GM12878 (cell line): ENCODE measurements around the gene CTNNBIP1. TPM values are rescaled to one million over a fixed set of nuclear protein-coding genes. Genes with fewer than 3 reads are reported as not detected.

Source experiments
- ATAC-seq: fragments of 200-7000 bp; cut with Tn5 transposase; 3 replicates; pipeline ENCODE4 v1.9.1; 2020; ENCODE audit warnings: mild to moderate bottlenecking, moderate library complexity
- BruUV-seq: library from RNA; stranded (reverse); fragments of 400-500 nt; replicated peaks from 2 replicates; lab custom pipeline; 2021; lab: Mats Ljungman, UMichigan
- CTCF ChIA-PET: fragments of 300-600 bp; sonication (Branson Sonifier 250); formaldehyde crosslinking; extraction: SDS; loops from one replicate; lab custom pipeline; 2021; ENCODE audit warnings: inconsistent platforms; lab: Yijun Ruan, JAX
- POLR2A ChIA-PET: fragments of 350-600 bp; formaldehyde crosslinking; extraction: SDS; loops from one replicate; lab custom pipeline; 2021; ENCODE audit warnings: inconsistent platforms; lab: Charles Lee
- RAD21 ChIA-PET: fragments of 300-600 bp; sonication (Branson Sonifier 250); formaldehyde crosslinking; loops from one replicate; lab custom pipeline; 2023; ENCODE audit warnings: antibody characterized with exemption; ENCODE audit not compliant: unreplicated experiment; lab: Charles Lee
- SMC1A ChIA-PET: fragments of 300-600 bp; sonication (Branson Sonifier 250); formaldehyde crosslinking; loops from one replicate; lab custom pipeline; 2023; ENCODE audit not compliant: unreplicated experiment, uncharacterized antibody; lab: Charles Lee
- DNase-seq: peaks from one replicate; pipeline ENCODE4 v3.0.0-alpha.2; 2011; ENCODE audit warnings: low read depth, low spot score
- FAIRE-seq: peaks from 3 replicates; lab custom pipeline; 2011; peaks lifted over from hg19 to GRCh38; lab: Jason Lieb, UNC
- H2AFZ ChIP-seq: 2 replicates; pipeline ENCODE4 v1.6.0; 2011; ENCODE audit warnings: low read depth, low read length, control low read depth; ENCODE audit not compliant: control insufficient read depth
- H3K27ac ChIP-seq: 2 replicates; pipeline ENCODE4 v1.5.1; 2011; ENCODE audit warnings: control low read depth; ENCODE audit not compliant: control insufficient read depth, insufficient read depth
- H3K27me3 ChIP-seq, 2 experiments: replicated peaks in 1 of 2; 2 replicates each; pipeline versions ENCODE4 v1.6.0 to v1.6.1; 2011; ENCODE audit warnings: low read length in 1 of 2; ENCODE audit not compliant: control insufficient read depth in 2 of 2, insufficient read depth in 2 of 2
- H3K36me3 ChIP-seq, 2 experiments: 2 replicates each; pipeline ENCODE4 v1.5.1; 2011; ENCODE audit warnings: low read length in 1 of 2; ENCODE audit not compliant: control insufficient read depth in 2 of 2, insufficient read depth in 2 of 2
- H3K4me1 ChIP-seq: 2 replicates; pipeline ENCODE4 v1.6.1; 2011; ENCODE audit warnings: mild to moderate bottlenecking, low read length, moderate library complexity, mixed read lengths; ENCODE audit not compliant: control insufficient read depth, insufficient read depth
- H3K4me2 ChIP-seq: 2 replicates; pipeline ENCODE4 v1.6.0; 2011; ENCODE audit warnings: control low read depth; ENCODE audit not compliant: control insufficient read depth, insufficient read depth
- H3K4me3 ChIP-seq: fragments of 200-600 bp; sonication (generic); 2 replicates; pipeline ENCODE4 v1.5.1; 2016
- H3K79me2 ChIP-seq: 2 replicates; pipeline ENCODE4 v1.6.0; 2011; ENCODE audit warnings: low read length; ENCODE audit not compliant: control insufficient read depth, insufficient read depth
- H3K9ac ChIP-seq: 2 replicates; pipeline ENCODE4 v1.8.0; 2011; ENCODE audit warnings: low read length, control low read depth, mixed read lengths; ENCODE audit not compliant: control insufficient read depth, insufficient read depth
- H3K9me3 ChIP-seq: replicated peaks from 3 replicates; pipeline ENCODE4 v1.5.1; 2011; ENCODE audit warnings: mild to moderate bottlenecking, low read length; ENCODE audit not compliant: control insufficient read depth, insufficient read depth
- H4K20me1 ChIP-seq: 2 replicates; pipeline ENCODE4 v1.6.0; 2011; ENCODE audit not compliant: control insufficient read depth, insufficient read depth
- CHD2 ChIP-seq: IDR thresholded peaks from 2 replicates; pipeline ENCODE4 v1.6.1; 2011; ENCODE audit warnings: low read depth, low read length, improper control_type of control experiment, borderline replicate concordance
- EGR1 ChIP-seq, 2 experiments: IDR thresholded peaks; 1 replicate in 1 of 2; 2 replicates in 1 of 2; pipeline ENCODE4 v1.6.1; 2011 to 2012; ENCODE audit warnings: low read depth in 2 of 2, low read length in 2 of 2, borderline replicate concordance in 1 of 2, mild to moderate bottlenecking in 1 of 2, moderate library complexity in 1 of 2
- GATAD2B ChIP-seq: fragments of 450-650 bp; conservative IDR thresholded peaks from 2 replicates; pipeline ENCODE4 v1.6.1; 2017; ENCODE audit warnings: low read depth, mild to moderate bottlenecking, moderate library complexity
- KLF5 ChIP-seq: fragments of 450-650 bp; IDR thresholded peaks from 2 replicates; pipeline ENCODE4 v1.6.1; 2014; ENCODE audit warnings: mild to moderate bottlenecking; ENCODE audit not compliant: partially characterized antibody
- MLLT1 ChIP-seq: fragments of 450-650 bp; IDR thresholded peaks from 2 replicates; pipeline ENCODE4 v1.6.1; 2016; ENCODE audit warnings: mild to moderate bottlenecking
- PML ChIP-seq: IDR thresholded peaks from 2 replicates; pipeline ENCODE4 v1.6.1; 2012; ENCODE audit warnings: low read length, inconsistent platforms
- RUNX3 ChIP-seq: IDR thresholded peaks from 2 replicates; pipeline ENCODE4 v1.6.1; 2012; ENCODE audit warnings: low read length, inconsistent platforms
- SMC3 ChIP-seq: IDR thresholded peaks from 2 replicates; pipeline ENCODE4 v1.6.1; 2011; ENCODE audit warnings: low read length, improper control_type of control experiment, borderline replicate concordance
- USF2 ChIP-seq: IDR thresholded peaks from 2 replicates; pipeline ENCODE4 v1.6.1; 2011; ENCODE audit warnings: low read depth, low read length, improper control_type of control experiment, borderline replicate concordance
- ZNF274 ChIP-seq: IDR thresholded peaks from one replicate; pipeline ENCODE4 v1.8.0; 2011; ENCODE audit not compliant: insufficient read length, insufficient read depth
- ZZZ3 ChIP-seq: IDR thresholded peaks from 2 replicates; pipeline ENCODE4 v1.6.1; 2011; ENCODE audit warnings: low read depth; ENCODE audit not compliant: control insufficient read depth, insufficient read length
- WGBS: methylation state at CpG from one replicate; pipeline ENCODE4 v1.1.6; 2016; ENCODE audit warnings: low lambda C conversion rate; ENCODE audit not compliant: insufficient replicate concordance, insufficient coverage; ENCODE audit errors: missing lambda C conversion rate; 5-methylcytosine and 5-hydroxymethylcytosine counted together
- in situ Hi-C: fragments of 300-500 bp; cut with MboI; formaldehyde crosslinking; loops from 9 replicates; pipeline ENCODE4 v1.14.3; 2018; ENCODE audit warnings: mixed read lengths
- intact Hi-C: fragments of 100-400 bp; cut with micrococcal nuclease; formaldehyde crosslinking; loops from one replicate; pipeline ENCODE4 v1.14.2; 2022; ENCODE audit not compliant: unreplicated experiment
- polyA plus RNA-seq, 11 experiments: library from polyadenylated mRNA; depleted of rRNA in 4 of 11; unstranded in 6 of 11; stranded (reverse) in 5 of 11; fragments of >200 nt; fragmentation: Nextera tagmentation in 4 of 11; fragmentation: Illumina TruSeq in 1 of 11; extraction: Ambion mirVana in 4 of 11; extraction: Trizol in 1 of 11; gene quantifications; 1 replicate in 1 of 11; 2 replicates in 10 of 11; pipeline versions ENCODE4 v1.2.1 to v1.2.3, GENCODE V29; 2011 to 2016; ENCODE audit warnings: inconsistent platforms in 2 of 11, missing spikeins in 2 of 11, low read depth in 1 of 11
- total RNA-seq, 4 experiments: library from RNA; depleted of rRNA in 3 of 4; stranded (reverse); fragments of >200 nt in 3 of 4; fragmentation: Illumina TruSeq in 1 of 4; extraction: Trizol in 1 of 4; gene quantifications; 2 replicates each; pipeline versions ENCODE4 v1.2.1 to v1.2.3, GENCODE V29; 2013 to 2021
- TF ChIP-seq, protein P1 (sequence below): fragments of 450-650 bp; IDR thresholded peaks from 2 replicates; pipeline ENCODE4 v1.6.1; 2017; ENCODE audit warnings: mild to moderate bottlenecking, moderate library complexity
- TF ChIP-seq, protein P2 (sequence below): IDR thresholded peaks from 2 replicates; pipeline ENCODE4 v1.6.1; 2012; ENCODE audit warnings: low read length, inconsistent platforms

CTNNBIP1 gene
- total and polyA plus RNA-seq, 10 of the 15 experiments (the other 5 are each of a cell fraction or from before 2014, with no cell fraction given): 0.42 to 31.8 (median 10.8) TPM

- no peak overlapping the region for H3K4me3 ChIP-seq
- ChIA-PET RAD21 (interaction anchor here (1.0 to 1.7 kb wide), 3 partner anchors 36 to 42 kb away, joined by 3 to 7 read pairs (median 6); no protein-coding TSS in a partner anchor), SMC1A (interaction anchor here (1.0 to 2.0 kb wide), 2 partner anchors 14 to 27 kb away, joined by 3 to 4 read pairs; no protein-coding TSS in a partner anchor), CTCF (interaction anchor here (1.3 to 2.2 kb wide), 2 partner anchors 37 to 42 kb away, joined by 3 to 9 read pairs; no protein-coding TSS in a partner anchor), POLR2A (interaction anchor here (0.6 kb wide), 1 partner anchor 507 kb away, joined by 3 read pairs; no protein-coding TSS in a partner anchor)
- H3K27ac ChIP-seq: no peak overlapping the region
- no peak overlapping the region for H2AFZ ChIP-seq
- in situ Hi-C loops (no loop called here), intact Hi-C loops (no loop called here)
- H3K79me2 ChIP-seq: peaks cover 17% of the 10 kb centered on the region
- FAIRE-seq (no peak), DNase-seq (no peak), ATAC-seq (no peak)
- no peaks in the 10 kb centered on the region for H3K9me3 ChIP-seq
- H4K20me1 ChIP-seq: no peaks in the 10 kb centered on the region
- no peak overlapping the region for H3K4me2 ChIP-seq
- H3K9ac ChIP-seq: no peak overlapping the region
- TF ChIP-seq, protein P1, sequence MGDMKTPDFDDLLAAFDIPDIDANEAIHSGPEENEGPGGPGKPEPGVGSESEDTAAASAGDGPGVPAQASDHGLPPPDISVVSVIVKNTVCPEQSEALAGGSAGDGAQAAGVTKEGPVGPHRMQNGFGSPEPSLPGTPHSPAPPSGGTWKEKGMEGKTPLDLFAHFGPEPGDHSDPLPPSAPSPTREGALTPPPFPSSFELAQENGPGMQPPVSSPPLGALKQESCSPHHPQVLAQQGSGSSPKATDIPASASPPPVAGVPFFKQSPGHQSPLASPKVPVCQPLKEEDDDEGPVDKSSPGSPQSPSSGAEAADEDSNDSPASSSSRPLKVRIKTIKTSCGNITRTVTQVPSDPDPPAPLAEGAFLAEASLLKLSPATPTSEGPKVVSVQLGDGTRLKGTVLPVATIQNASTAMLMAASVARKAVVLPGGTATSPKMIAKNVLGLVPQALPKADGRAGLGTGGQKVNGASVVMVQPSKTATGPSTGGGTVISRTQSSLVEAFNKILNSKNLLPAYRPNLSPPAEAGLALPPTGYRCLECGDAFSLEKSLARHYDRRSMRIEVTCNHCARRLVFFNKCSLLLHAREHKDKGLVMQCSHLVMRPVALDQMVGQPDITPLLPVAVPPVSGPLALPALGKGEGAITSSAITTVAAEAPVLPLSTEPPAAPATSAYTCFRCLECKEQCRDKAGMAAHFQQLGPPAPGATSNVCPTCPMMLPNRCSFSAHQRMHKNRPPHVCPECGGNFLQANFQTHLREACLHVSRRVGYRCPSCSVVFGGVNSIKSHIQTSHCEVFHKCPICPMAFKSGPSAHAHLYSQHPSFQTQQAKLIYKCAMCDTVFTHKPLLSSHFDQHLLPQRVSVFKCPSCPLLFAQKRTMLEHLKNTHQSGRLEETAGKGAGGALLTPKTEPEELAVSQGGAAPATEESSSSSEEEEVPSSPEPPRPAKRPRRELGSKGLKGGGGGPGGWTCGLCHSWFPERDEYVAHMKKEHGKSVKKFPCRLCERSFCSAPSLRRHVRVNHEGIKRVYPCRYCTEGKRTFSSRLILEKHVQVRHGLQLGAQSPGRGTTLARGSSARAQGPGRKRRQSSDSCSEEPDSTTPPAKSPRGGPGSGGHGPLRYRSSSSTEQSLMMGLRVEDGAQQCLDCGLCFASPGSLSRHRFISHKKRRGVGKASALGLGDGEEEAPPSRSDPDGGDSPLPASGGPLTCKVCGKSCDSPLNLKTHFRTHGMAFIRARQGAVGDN: no peak
- TF ChIP-seq GATAD2B (no peak), ZNF274 (no peak), SMC3 (no peak), ZZZ3 (no peak), RUNX3 (no peak), MLLT1 (no peak), EGR1 (IDR thresholded peaks at IDR 0.05; ENCODE audit: borderline replicate concordance in 1 of 2, low read depth in 2 of 2, low read length in 2 of 2) (no peak), USF2 (no peak), KLF5 (no peak), CHD2 (no peak), PML (no peak)
- TF ChIP-seq, protein P2, sequence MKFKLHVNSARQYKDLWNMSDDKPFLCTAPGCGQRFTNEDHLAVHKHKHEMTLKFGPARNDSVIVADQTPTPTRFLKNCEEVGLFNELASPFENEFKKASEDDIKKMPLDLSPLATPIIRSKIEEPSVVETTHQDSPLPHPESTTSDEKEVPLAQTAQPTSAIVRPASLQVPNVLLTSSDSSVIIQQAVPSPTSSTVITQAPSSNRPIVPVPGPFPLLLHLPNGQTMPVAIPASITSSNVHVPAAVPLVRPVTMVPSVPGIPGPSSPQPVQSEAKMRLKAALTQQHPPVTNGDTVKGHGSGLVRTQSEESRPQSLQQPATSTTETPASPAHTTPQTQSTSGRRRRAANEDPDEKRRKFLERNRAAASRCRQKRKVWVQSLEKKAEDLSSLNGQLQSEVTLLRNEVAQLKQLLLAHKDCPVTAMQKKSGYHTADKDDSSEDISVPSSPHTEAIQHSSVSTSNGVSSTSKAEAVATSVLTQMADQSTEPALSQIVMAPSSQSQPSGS: no peak
- WGBS: 98% methylated on average over 3 of the region's 3 CpGs
- no peaks in the 10 kb centered on the region for H3K27me3 ChIP-seq
- no peaks in the 10 kb centered on the region for H3K36me3 ChIP-seq
- BruUV-seq: no TSS peak
- H3K4me1 ChIP-seq: peaks cover 12% of the 10 kb centered on the region
These were observed 83.5 kb downstream of the CTNNBIP1 start for GRCh38 chr1:9826616-9827015.
